MM.1S (cell line): ENCODE results near the gene GPATCH8.

Source experiments
- EZH2 ChIP-seq: fragments of 300-600 bp; sonication (generic); optimal IDR thresholded peaks from 2 replicates; pipeline ENCODE3; 2017; ENCODE audit warnings: low read depth, mild to moderate bottlenecking, antibody characterized with exemption, low read length, mixed read lengths
- EZH2phosphoT487 ChIP-seq: fragments of 300-600 bp; sonication (generic); IDR thresholded peaks from 2 replicates; pipeline ENCODE4 v1.6.1; 2018; ENCODE audit warnings: antibody characterized with exemption, low read length
- TF ChIP-seq, protein P1 (sequence below): fragments of 300-600 bp; sonication (generic); IDR thresholded peaks from 2 replicates; pipeline ENCODE4 v1.5.1; 2016; ENCODE audit warnings: antibody characterized with exemption, low read length, mixed read lengths

DNA sequence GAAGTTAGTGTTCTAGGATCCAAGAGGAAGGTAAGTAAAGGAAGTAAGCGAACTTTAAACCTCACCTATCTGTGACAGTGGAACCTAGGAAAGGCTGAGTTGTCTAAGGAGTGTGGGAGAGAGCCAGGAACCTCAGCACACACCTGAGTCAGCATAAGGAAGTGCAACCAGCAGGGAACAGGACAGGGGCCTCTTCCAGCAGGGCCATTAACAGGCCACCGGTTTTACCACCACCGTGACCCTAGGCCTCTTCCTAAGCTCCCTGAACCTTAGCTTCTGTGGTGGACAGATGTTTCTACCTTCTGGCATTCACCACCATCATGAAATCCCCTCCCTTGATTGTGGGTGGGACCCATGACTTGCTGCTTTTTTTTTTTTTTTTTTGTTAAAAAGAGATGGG, 26.7 kb upstream of the GPATCH8 start:
- TF ChIP-seq EZH2 (no peak), EZH2phosphoT487 (no peak)
- TF ChIP-seq, protein P1, sequence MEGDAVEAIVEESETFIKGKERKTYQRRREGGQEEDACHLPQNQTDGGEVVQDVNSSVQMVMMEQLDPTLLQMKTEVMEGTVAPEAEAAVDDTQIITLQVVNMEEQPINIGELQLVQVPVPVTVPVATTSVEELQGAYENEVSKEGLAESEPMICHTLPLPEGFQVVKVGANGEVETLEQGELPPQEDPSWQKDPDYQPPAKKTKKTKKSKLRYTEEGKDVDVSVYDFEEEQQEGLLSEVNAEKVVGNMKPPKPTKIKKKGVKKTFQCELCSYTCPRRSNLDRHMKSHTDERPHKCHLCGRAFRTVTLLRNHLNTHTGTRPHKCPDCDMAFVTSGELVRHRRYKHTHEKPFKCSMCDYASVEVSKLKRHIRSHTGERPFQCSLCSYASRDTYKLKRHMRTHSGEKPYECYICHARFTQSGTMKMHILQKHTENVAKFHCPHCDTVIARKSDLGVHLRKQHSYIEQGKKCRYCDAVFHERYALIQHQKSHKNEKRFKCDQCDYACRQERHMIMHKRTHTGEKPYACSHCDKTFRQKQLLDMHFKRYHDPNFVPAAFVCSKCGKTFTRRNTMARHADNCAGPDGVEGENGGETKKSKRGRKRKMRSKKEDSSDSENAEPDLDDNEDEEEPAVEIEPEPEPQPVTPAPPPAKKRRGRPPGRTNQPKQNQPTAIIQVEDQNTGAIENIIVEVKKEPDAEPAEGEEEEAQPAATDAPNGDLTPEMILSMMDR: no peak
